Activated CD4-positive, alpha-beta T cell treated with anti-CD3 and anti-CD28 coated beads for 48 hours (primary cell): ENCODE data around the gene CCDC30.
A peak's percentile ranks its signal among the peaks of the same experiment; 100 is the strongest.
"Not testable (repeated sequence)": the region's sequence is repeated elsewhere in the genome, so short reads cannot be mapped to it uniquely, and the experiment has no call there.

Experiments
- DNase-seq: peaks from one replicate; pipeline ENCODE4 v3.0.0-alpha.2; 2020

Gene CCDC30

DNA sequence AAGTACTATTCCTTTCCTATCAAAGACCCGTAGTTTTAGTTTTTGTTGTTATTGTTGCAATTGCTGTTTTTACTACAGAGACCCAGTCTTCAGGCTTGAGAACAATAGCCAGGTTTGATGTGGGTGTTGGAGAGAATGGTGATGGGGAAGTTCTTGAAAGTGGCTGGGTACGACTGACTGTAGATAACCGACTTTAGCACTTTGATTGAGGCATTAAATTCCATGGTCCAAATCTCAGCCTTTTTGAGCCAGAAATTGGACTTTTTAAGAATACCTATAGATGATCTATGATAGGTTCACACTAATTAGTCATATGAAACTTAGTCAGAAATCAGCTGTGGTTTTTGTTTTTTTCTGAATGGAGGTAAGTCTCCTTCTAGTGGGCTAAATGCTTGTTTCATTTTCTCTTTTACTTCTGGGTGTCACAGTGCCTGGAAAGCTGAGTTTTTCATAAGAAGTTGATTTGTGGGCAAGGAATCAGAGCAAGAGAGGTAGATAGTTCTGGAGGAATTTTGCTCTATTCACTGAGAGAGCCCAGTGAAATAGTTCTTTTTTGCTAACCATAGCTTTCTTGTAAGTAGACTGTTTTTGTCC lies 197.9 kb downstream of the CCDC30 start:
- DNase-seq, result no peak

DNA sequence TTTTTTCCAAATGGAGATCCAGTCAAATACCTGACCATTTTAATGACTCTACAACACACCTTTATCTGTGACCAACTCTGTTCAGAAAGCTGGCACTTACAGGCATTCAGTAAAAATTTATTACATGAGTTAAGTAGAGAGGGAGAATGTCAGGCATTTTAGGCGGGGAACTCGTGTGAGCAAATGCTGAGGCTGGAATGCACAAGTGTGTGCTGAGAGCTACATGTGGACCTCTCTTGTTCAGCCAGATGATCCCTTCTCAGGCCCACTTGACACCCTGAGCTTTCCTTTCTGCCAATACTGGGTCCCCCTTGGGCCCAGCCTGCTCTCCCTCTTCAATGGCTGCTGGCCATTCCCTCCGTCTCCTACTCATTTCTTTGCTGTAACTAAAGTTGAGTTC lies 206.8 kb downstream of the CCDC30 start:
- no peak for DNase-seq

DNA sequence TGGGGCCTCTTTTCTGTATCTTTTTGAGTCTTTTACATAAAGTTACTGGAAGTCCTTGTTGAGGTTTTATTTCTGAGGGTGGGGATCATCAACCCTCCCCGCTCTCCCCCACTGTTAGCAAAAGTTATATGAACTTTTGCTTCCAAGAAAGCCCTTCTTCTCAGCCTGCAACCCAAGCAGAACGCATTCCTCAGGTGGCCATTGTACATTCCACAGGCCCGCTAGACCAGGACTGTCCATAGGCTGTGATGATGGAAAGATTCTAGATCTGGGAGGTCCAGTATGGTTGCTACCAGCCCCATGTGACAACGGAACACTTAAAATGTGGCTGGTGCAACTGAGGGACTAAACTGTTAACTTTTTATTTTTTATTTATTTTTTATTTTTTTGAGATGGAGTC lies 207.3 kb downstream of the CCDC30 start:
- DNase-seq, result no peak

DNA sequence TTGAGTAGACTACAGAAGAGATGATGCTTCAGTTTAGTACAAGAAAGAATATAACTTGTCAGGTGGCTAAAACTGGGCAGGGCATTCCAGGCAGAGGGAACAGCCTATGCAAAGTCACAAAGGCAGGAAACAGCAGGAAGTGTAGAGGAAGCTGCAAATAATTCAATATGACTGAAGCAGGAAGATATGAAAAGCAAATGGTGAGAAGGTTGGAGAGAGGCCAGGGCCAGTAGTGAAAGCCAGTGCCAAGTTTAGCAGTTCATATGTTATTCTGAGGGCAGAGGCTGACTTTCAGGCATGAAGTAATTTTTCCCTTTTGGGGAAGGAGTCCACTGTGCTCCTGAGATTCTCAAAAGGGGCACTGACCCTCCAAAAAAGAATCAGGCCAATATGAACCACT lies 211.1 kb downstream of the CCDC30 start:
- no peak for DNase-seq

DNA sequence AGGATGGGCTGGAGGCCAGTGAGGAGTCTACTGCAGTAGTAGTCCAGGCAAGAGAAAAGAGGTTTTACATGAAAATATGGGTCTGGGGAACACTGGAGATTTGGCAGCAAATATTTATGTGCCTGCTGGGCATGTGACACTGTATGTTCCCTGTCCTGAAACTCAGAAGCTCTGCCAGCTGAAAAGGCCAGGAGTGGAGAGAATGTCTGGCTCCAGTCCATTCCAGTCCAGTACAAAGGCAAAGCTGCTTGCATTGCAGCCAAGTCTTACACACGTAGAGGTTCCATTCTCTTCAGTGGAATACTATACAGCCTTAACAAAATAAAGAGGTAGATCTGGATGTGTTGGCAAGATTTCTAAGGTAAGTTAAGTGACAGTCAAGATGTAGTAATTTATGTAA lies 211.6 kb downstream of the CCDC30 start:
- DNase-seq, result no peak

DNA sequence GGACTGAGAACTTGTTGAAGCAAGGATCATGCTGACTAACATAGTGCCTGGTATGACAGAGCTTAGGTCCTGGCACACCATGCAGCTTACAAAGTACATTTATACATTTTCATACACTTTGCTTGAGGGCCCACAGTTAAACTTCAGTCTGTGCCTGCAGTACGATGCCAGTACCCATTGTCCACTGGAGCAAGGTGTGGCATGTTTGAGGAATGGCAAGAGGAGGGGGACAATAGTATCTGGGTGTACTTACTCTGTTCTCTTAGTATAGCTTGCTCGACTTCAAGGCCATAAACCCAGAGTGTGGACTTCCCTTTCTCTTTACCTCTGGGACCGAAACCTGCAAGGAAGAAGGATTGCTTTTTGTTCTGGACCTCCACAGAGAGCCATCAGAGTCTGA lies 212.4 kb downstream of the CCDC30 start:
- no peak for DNase-seq

DNA sequence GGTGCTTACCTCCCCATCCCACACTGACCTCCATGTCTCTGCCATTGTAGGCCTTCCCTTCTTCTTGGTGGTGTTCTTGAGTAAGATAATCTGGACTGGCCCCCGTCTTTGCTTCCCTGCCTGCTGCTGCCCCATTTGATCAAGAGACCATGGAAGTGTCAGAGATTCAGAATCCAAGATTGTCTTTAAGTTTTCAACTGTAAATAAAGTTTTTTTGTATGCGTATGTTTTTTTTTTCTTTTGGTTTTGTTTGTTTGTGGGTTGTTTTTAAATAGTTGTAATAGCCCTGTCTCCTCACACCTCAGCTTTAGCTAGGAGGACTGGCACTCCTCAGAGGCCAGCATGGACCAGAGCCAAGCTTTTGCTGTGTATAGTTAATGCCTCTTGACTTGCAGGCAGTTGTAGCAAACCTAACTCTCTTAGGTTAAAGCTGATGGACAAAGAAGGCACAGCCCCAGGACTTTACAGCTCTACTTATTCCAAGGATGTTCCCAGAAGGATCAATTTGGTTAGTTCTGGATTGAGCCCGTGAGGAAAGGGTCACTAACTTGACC lies 213.5 kb downstream of the CCDC30 start:
- no peak for DNase-seq

DNA sequence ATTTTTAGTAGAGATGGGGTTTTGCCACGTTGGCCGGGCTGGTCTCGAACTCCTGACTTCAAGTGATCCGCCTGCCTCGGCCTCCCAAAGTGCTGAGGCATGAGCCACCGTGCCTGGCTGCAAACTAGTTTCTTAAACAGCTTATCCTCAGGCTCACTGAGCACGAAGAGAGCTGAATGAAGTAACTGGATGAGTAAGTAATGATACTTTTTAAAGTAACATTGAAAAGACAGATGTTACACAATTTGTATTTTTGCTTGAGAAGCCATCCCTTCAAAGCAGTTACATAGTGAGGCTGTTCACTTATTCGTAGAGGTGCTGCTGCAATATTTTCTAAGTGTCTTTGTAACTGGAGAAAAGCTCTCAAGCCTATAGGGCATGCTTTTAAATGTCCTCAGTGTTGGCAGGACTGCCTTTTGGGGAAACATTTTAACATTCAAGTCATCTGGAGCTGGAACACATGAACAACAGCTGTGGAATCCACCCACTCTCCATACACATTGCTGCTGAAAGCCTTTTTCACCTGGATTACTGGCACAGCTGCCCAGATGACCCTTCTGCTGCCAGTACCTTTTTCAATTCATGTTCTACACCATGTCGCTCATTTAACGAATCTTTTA lies 216.4 kb downstream of the CCDC30 start:
- no peak for DNase-seq

DNA sequence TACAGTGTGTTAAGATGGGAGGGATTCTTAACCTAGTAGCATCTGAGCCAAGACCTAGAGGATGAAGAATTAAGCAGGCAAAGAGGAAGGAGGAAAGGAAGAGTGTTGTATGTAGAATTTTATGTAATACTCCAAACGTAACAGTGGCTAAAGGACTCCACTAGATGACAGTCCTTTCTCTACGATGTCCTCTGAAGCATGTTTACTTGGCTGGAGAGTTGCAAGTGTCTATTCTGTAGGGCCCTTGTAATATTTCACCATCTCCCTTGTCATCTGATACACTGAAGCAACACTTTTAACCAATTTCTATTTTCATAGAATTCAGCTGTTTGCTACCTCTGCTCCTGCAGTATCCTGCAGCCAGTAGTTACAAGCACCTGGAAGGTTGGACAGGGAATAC lies 217.0 kb downstream of the CCDC30 start:
- DNase-seq, result no peak

DNA sequence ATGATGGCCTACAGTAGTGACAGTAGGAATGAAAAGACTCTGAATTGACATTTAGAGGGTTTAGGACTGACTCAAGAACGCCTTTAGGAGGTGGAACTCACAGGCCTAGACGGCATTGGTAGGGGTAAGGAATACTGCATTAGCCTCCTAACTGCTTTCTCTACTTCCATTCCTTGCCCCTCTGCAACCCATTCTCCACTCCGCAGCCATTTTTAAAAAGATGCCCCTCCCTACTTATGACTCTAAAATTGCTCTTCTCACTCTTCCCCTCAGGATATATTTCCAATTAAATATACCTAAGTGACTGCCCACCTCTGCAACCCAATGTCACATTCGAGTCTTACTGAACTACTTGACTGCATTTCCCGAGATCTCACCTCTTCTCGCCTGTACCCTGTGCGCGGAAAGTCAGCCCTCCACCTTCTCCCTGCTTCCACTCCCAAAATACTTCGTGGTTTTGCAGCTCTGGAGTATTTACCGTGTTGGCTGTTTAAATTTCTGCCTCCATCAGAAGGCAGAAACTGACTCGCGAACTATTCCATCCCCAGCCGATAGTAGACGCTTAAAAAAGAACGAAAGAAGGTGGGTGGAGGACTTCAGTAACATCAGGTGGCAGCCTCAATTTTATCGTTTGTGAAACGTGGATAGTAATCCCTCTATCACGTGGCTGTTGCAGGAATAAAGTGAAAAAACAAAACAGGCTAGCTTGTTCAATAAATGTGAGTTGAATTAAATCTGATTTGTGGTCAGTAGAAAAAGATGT lies 218.0 kb downstream of the CCDC30 start:
- peak; percentile 18 for DNase-seq

DNA sequence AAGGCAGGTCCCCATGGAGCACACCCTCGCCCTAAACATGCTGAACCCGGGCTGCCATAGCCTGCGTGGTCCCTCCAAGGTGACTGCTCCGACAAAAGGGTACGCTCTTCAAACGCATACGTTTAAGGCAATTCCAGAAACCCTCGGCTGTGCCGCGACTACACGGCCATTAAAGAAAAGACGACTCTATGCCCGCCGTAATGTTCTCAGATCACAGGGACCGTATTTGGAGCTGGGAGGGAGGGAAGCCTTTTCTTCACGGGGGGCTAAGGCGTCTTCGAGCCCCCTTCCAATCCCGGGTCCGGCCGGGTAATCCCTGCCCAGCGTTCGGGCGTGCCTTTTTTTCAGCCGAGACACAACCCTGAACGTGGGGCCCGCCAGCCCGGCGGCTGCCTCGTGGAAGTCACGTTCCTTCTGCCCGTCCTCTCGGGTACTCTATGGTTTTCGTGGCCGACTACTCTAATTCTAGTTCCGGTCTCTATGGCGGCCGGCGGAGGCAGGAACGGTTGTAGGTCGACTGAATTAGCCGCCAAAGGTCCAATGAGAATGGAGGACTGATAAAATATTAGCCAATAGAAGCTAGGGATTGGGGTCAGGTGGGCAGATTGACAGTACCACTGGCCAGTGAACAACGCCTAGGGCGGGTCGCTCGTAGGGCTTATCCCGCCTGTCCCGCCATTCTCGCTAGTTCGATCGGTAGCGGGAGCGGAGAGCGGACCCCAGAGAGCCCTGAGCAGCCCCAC lies 218.8 kb downstream of the CCDC30 start, which contains the start of gene YBX1:
Gene YBX1, plus strand, starts transcription at position 678 of the 743 bp plus-strand sequence. CDS start 148 bp downstream, outside the sequence.
- peak; percentile 96 for DNase-seq

DNA sequence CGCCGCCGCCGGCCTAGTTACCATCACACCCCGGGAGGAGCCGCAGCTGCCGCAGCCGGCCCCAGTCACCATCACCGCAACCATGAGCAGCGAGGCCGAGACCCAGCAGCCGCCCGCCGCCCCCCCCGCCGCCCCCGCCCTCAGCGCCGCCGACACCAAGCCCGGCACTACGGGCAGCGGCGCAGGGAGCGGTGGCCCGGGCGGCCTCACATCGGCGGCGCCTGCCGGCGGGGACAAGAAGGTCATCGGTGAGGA lies 219.3 kb downstream of the CCDC30 start:
- DNase-seq, result not testable (repeated sequence)

DNA sequence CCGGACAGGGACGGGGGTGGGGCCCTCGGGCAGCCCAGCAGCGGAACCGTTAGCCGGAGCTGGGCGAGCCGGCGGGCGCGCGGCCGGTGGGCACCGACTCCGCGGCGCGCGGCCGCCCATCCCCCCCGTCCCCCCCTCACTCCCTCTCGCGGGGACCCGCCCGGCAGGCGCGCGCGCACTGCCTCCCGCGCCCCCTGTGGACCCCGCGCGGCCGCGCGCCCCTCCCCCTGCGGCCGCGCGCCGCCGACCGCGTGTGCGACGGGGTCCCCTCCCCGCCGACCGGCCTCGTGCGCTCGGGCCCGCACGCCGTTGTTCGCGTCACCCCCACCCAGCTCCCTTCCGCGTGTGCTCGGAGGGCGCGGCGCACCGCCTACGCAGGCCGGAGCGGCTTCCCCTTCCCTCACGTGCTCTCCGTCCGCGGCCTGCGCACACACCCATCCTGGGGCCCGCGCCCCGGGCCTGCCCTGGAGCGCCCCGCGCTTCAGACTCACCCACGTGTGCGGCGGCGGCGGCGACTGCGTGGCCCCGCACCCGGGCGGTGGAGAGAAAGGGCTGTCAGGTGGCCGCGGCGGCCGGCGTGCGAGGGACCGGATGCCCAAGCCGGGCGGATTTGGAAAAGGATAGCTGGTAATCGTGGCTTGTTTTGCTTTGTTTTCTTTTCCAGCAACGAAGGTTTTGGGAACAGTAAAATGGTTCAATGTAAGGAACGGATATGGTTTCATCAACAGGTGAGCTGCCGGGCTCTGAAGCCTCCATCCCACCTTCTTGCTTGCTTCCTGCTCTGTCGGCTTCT lies 219.8 kb downstream of the CCDC30 start:
- peak; percentile 77 for DNase-seq

DNA sequence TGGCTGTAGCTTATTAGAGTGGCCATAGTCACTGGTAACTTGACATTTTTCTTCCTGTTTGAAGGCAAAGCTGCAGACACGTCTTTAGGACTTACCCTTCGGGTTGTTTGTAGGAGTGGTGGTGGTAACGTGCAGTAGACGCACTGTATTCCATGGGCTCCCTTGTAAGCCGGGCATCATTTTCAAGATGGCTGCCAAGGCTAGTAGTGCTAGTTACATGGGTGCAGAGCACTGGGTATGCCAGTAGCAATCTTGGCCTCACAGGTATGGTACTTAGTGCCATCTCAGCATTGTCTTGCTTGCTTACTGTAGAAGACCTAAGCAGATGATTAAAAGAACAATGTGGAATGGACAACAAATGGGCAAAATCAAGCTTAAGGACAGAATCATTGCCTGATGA lies 221.1 kb downstream of the CCDC30 start:
- peak; percentile 44 for DNase-seq

DNA sequence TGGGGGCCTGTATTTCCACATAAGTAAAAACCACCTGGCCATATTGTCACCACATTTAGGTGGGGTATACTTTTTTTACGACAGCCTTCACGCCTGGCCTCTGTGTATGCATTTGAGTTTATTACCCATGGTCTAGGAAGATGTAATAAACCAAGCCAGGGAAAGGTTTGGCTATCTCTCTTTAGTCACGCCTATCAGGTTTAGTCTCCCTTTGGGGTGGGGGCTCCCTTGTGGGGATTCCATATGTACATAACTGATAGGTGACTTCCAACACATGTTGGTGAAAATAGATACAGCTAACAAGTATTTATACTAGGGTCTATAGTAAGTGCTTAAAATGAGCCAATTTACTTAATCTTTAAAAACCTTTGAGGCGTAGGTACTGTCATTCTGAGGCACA lies 223.3 kb downstream of the CCDC30 start:
- DNase-seq, result no peak

DNA sequence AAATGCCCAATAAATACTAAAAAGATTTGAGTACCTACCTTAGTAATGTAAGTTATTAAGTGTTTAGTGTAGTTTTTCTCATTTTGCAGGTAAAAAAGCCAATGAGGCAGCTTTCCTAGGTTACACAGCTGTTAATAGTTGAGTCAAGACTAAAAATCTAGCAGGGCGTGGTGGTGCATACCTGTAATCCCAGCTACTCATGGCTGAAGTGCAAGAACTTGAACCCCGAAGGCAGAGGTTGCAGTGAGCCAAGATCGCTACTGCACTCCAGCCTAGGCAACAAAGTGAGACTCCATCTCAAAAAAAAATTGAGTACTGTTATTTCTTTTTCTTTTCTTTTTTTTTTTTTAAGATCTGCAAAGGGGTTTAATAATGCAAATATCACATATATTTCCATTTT lies 226.8 kb downstream of the CCDC30 start:
- no peak for DNase-seq

DNA sequence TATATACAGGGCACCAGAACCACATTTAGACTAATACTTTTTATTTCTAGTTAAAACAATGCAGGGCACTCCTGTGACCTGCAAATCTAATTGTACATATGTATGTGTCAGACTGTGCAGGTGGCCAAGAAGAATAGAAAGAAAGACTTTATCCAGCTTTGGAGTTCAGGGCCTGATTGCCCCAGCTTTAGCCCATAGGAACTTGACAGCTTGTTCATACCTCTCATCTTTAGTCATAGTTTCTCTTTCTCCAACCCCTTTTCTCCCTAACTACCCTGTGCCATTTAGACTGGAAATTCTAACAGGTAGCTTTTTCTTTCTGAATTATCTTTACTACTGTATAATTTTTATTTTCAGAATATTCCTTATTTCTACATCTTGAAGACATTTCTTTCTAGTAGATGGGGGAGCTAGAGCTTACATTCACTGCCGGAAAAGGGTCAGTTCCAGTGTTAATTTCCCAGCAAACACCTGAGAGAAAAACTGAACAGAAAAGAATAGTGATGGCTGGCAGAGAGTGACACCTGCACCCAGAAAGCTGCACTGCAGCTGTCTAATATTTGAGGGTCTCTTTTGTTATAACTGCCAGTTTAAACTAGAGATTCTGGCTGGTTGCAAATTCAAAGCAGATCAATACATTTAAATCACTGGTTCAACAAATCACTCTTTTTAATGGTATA lies 227.5 kb downstream of the CCDC30 start:
- DNase-seq, result peak; percentile 18

DNA sequence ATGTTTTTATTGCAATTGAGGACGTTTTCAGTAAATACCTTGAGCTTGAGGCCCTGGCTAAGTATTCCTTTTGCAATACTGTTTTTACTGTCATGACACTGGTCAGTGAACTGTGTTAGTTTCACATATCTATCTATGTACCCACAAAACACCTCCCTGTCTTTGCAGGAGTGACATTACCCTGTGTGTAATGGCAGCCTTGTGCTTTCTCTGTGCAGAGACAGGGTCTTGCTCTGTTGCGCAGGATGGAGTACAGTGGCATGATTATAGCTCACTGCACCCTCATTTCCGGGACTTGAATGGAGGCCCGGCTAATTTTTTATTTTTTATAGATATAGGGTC lies 228.0 kb downstream of the CCDC30 start:
- DNase-seq, result no peak

DNA sequence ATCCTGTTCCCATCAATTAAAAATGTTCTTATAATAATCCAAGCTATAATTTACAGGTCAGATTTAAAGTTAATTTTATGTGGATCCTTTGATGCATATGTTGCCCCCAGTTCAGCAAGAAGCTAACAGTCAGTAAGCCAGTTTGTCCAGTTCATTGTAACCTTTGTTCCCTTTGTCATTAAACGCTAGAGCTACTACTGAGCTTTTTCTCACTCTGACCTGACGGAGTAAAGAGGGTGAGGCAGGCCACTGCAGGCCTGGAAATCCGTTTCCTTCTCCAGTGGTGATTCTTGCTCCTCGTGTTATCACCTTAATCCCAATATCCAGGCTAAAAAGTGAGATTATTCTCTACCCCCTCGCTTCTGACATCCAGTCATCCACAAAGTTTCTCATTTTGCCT lies 229.4 kb downstream of the CCDC30 start:
- no peak for DNase-seq

DNA sequence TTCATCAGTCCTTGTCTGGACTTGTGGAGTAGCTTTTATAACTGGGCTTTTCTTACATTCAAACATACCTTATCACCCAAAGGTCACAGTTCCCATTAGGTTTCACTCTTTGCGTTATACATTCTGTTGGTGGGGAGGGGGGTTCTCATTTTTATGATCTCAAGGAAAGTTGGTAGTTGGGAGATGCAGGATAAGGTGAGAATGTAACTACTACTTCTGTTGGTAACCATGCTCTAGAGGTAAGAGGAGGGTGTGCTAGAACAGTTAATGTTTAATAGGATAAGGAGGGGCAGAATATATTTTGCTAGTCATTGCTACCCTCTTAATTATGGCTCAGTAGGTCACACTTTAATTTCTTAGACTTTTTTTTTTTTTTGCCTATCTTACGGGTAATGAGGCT lies 229.8 kb downstream of the CCDC30 start:
- no peak for DNase-seq

DNA sequence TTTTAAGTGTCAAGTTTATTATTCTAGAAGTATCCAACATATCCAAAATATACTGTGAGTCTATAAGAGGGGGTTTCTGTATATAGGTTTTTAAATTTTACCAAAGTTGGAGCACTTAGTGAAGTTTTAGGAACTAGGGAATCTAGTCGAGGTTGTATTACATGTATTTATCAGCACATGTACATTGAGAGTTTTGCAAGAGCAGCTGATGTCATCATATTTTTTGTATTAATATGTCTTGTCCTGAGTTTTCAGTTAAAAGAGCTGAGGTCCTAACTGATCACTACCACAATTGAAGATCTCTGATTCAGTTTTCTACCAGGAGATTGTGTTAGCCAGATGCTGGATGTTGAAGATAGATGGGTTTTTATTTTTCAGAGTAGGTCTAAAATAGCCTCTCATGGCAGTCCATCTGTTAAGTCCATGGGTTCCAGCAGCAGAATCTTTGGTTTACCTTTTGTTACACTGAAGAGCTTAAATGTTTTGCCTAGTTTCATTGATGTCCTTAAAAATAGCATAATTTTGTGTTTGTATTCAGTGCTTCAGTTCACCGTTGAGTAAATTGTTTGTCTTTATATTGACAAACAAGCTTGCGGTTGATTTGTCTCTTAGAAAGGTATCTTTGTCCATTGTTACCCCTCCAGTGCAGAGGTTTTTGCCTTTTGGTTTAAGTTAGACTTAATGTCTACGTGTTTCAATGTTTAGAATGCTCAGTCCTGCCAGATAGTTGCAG lies 235.2 kb downstream of the CCDC30 start:
- no peak for DNase-seq

DNA sequence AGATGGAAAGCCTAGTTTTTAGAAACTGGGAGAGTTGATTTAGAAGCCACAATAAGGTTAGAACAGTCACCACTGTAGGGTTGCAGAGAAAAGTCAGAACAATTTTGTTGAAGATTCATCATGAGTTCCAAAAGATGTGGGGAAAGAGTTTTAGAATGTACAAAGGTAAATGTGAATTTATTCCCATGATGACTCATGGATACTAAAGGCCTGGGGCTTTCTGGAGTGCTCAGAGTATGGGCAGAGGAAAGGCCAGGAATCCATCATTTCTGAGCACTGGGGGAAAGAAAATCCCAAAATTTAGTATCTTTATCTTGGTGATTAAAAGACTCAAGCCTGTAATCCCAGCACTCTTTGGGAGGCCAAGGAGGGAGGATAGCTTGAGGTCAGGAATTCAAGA lies 236.9 kb downstream of the CCDC30 start:
- no peak for DNase-seq
